Measurements from ENCODE around the gene HES4.
"Not testable (repeated sequence)": the region's sequence is repeated elsewhere in the genome, so short reads cannot be mapped to it uniquely, and the experiment has no call there.

The HES4 gene

DNA sequence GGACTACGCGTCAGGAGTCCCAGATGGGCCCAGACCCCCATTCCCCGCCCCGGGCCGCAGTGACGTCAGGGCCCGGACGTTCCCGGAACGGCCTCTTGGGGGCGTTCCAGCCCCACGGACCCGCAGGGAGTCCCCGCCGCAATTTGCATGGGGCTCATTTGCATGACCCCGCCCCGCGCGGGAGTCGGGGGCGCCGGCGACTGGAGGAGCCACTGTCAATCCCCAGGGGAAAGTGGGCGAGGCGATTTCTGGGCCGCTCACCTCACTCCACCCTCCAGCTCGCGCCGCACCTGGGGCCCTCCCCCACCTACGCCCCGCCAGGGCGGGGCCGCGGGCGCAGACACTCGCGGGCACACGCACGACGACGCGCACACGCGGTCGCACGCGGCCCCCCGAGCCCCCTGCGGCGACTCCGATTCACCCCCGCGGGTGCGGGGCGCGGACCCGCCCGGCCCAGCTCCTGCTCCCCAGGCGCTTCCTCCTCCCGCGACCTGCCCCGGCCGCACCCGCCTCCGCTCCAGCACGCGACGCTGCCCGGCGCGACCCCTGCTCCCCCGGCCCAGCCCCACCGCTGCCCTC lies 33.2 kb upstream of the HES4 start:
- DNase-seq: peak; percentile 92 to 93

DNA sequence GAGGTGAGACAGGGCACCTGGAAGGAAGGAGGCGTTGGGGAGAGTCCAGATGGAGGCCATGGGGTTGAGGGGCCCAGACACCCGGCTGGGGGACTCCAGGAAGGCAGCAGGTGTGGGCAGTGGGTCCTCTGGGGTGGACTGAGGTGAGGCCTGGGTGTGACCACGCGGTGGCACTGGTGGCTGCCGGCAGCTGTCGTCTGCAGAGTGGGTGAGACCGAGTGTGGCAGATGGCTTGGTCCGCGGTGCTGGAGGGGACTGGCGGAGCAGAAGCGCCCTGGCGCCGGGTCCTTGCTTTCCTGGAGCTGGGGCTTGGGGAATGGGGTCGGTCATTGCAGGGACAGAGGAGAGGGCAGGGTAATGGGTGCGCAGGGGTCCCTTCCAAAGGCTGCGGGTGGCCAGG lies 32.5 kb upstream of the HES4 start:
- no peak for DNase-seq

DNA sequence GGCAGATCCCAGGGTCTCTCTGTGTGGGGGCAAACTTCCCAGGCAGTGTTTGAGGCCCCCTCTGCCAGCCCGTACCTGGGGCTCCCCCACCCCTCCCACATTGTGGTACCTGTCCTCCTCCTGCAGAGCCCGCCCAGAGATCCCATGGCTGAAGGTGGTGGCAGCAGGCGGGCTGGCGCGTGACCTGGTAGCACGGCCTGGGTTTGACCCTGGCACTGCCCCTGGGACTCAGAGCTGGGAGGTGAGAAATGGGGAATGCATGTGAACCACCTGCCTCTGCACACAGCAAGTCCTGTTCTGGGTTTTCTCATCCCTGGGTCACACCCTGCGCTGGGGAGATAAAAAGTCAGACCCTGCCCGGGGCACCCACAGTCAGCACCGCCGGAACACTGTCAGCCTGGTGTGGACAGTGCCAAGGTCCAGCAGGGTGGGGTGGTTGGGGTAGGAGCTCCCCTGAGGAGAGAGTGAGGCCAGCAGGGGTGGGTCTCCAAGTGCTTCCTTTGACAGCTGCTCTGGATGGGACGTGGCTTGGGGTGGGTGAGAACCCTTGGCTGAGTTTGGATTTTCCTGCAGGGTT lies 31.9 kb upstream of the HES4 start:
- DNase-seq: no peak

DNA sequence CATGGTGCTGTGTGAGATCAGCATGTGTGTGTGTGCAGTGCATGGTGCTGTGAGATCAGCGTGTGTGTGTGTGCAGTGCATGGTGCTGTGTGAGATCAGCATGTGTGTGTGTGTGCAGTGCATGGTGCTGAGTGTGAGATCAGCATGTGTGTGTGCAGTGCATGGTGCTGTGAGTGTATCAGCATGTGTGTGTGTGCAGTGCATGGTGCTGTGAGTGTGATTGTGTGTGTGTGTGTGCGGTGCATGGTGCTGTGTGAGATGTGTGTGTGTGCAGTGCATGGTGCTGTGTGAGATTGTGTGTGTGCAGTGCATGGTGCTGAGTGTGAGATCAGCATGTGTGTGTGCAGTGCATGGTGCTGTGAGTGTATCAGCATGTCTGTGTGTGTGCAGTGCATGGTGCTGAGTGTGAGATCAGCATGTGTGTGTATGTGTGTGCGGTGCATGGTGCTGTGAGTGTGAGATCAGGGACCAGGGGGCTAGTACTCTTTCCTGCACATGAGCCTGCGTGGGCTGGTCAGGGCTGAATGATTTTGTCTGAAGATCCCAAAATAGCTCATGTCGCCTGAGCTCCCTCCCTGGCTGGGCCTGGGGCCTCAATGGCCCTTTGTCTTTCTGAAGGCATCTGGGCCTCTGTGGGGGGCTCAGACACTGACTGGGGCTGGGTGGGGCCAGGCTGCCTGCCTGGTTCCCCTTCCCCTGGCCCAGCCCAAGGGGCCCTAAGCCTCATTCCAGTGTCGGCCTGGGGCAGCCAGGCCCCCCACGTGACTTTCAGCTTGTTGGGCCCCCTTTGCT lies 31.2 kb upstream of the HES4 start:
- DNase-seq: not testable (repeated sequence)

GRCh38 chr1:1027791-1028190 lies 27.9 kb upstream of the HES4 start:
- DNase-seq: no peak

- DNase-seq: no peak
Measured at GRCh38 chr1:1026599-1027413, 26.9 kb upstream of the HES4 start.

DNA sequence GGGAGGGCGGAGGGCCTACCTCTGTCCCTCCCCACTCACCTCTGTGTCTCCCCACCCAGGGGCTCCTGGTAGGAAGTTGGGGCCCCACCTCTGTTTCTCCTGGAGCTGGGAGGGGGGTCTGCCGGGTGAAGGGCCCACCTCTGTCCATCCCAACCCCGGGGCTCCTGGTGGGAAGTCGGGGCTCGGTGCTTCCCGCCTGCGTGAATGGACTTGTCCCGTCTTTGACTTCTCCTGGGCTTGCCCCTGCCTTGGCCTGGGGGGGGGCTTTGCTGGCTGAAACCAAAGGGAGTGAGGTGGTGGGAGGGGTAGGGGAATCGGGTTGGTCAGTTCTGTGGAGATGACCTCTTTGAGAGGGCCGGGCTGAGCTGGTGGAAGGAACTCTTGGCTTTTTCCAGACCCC lies 25.8 kb upstream of the HES4 start:
- DNase-seq: no peak

DNA sequence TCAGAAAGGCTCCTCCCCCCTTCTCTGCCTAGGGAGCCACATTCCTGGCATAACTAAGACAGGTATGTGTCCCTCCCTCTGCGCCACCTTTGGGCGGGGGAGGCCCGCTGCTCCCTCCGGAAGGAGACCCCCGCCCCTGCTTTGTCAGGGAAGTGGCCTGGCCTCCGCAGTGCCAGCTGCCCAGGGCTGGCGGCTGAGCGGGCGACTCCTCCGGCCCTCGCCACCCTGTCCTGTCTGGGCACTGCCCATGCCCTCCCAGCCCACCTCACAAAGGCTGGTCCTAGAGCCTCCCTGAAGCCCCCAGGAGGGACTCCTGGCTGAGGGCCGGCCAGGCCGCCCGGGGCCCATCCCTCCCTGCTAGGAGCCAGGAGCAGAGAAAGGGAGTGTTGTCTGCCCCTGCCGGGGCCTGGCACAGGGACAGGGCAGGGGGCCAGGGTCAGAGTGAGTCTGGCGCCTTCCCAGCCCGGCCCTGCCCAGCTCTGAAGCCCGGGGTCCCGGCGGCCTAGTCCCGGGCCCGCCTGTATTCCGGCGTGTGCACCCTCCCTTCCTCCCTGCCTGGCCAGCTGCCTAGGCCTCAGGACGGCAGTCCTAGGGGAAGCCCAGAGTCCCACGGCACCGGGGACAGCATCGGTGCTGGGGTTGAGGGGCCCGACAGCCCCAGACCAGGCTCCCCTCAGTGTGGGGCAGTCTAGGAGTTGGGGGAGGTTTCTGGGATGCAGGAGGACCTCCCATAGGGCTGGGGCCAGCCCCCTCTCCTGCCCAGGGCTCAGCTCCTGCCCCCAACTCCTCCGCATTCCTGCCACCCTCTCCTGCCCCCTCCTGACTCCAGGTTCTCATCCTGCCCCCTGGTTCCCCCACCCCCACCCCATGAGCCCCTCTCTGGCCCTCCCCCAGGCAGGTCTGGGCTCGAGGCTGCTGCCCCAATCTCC lies 25.1 kb upstream of the HES4 start:
- DNase-seq: no peak

DNA sequence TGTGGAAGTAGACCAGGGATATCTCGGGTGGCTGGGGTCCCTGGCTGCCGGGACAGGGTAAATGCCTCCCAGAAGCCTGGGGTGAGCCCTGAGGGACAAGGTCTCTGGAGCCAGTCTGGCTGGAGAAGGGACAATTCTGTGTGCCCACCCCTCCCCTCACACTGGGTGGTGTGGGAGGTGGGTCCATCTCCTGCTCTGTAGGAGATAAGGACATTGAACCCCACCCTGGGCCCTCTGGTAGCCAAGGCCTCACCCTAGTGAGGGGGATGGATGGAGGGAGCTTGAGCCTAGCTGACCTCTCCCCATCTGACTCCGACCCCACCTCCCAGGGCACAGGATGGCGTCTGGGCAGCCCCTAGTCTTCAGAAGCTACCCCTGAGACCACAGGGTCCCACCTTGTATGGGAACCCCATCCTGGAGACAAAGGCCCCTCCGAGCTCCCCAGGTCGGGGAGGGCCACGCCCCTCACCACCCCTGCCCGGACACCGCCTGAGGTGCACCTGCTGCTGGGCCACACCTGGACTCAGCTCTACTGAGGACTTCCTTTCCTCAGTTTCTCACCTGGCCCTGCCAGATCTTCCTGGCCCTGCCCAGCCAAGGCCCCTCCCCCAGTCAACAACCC lies 24.4 kb upstream of the HES4 start:
- DNase-seq: no peak

DNA sequence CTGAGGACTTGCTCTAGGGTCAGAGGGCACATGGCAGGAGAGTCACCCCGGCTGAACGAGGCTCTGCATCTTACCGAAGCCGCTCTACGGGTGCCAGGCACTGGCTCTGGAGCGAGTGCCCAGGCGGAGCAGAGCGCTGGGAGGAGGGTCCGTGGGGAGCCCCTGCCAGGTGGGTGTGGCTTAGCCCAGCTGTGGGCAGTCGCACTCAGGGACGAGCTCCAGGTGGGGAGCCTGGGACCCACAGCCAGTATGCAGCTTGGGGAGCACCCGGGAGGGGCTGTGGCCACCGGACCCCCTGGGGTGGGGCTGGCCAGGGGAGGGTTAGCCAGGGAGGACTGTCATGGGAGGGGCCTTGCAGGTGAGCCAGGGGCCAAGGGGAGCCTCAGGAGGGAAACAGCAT lies 23.8 kb upstream of the HES4 start:
- DNase-seq: no peak

DNA sequence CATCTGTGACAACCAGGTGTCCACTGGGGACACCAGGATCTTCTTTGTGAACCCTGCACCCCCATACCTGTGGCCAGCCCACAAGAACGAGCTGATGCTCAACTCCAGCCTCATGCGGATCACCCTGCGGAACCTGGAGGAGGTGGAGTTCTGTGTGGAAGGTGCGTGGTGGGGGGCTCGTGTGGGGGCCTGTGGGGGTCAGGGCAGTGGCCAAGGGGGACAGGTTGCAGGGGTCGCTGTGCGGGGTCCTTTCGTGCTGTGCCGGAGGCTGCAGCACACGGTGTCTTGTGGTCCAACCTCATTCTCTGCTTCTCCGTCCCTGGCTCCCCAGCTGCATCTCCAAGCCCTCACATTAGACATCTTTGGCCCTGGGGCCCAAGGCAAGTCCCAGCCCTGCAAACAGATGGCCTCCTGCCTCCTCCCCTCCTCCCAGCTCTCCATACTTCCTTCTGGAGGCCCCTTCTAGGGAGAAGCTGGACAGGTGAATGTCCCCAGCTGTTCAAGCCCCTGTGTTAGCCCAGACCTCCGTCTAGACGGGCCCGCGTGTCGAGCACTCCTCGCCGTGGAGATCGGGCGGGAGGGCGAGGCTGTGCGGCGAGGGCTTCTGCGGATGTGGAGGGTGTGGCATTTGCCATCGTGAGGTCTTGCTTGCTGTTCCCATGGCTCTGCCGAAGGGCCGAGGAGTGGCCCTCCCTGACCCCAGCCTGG lies 22.6 kb upstream of the HES4 start:
- DNase-seq: no peak

DNA sequence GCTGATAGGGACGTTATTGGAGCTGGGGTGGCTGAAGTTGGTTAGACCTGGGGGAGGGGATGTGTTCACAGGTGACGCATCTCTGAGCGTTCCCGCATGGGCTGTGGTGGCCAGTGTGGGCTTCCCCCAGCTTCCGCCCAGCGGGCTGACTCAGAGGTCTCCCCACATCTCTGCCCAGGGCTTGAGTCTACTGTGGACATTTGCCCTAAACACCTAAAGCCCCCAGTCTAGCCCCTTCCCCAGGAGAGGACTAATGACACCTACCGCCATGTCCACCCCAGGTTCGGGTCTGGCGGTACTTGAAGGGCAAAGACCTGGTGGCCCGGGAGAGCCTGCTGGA lies 22.0 kb upstream of the HES4 start:
- no peak for DNase-seq

GRCh38 chr1:1021010-1021919 lies 21.4 kb upstream of the HES4 start:
- DNase-seq: no peak

GRCh38 chr1:1020415-1021009 lies 20.6 kb upstream of the HES4 start:
- no peak for DNase-seq

GRCh38 chr1:1020000-1020404 lies 20.1 kb upstream of the HES4 start, which contains the start of gene AGRN:
Gene AGRN, plus strand, starts transcription at chr1:1020120. Its CDS starts 53 bp downstream, at chr1:1020173.
- no peak for DNase-seq

GRCh38 chr1:1019122-1019999 lies 19.5 kb upstream of the HES4 start:
- DNase-seq: peak; percentile 83 to 86

GRCh38 chr1:1018321-1018685 lies 18.4 kb upstream of the HES4 start:
- not testable (repeated sequence) for DNase-seq

Data from stimulated activated CD4-positive, alpha-beta T cell treated with anti-CD3 and anti-CD28 coated beads, Interleukin-2, amount 100 ng/mL, for 24 hours (primary cell).